HK-2 (cell line): Measurements from ENCODE around the gene GZMA.

Experiments used
- DNase-seq: peaks from one replicate; pipeline ENCODE4 v3.0.0-alpha.2; 2018; ENCODE audit not compliant: unreplicated experiment

Gene GZMA

GRCh38 chr5:55110217-55110616, 7.8 kb downstream of the GZMA start:
- no peak for DNase-seq

- no peak for DNase-seq
These were observed 10.9 kb downstream of the GZMA start for GRCh38 chr5:55113327-55113726.

GRCh38 chr5:55114061-55114460, 11.6 kb downstream of the GZMA start:
- no peak for DNase-seq

DNA sequence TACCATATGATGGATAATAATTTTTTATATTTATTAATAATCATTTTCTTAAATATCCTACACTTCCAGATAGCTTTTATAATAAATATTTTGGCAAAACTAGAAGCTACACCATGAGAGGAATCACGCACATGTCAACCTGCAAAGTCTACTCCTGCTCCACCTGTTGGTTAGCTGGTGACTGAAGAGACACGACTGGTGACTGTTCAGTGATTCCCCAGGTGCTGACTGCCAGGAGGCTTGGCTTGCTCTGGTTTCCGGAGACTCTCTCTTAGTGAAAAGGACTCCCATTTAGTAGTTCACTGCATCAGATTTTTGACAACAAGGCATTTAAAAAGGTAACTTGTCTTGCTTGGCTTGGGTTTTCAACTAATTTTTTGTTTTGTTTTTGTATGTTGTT, 20.9 kb downstream of the GZMA start:
- DNase-seq, result no peak

GRCh38 chr5:55134053-55134722, 31.7 kb downstream of the GZMA start:
- DNase-seq, result no peak

GRCh38 chr5:55136521-55136920, 34.1 kb downstream of the GZMA start:
- no peak for DNase-seq

DNA sequence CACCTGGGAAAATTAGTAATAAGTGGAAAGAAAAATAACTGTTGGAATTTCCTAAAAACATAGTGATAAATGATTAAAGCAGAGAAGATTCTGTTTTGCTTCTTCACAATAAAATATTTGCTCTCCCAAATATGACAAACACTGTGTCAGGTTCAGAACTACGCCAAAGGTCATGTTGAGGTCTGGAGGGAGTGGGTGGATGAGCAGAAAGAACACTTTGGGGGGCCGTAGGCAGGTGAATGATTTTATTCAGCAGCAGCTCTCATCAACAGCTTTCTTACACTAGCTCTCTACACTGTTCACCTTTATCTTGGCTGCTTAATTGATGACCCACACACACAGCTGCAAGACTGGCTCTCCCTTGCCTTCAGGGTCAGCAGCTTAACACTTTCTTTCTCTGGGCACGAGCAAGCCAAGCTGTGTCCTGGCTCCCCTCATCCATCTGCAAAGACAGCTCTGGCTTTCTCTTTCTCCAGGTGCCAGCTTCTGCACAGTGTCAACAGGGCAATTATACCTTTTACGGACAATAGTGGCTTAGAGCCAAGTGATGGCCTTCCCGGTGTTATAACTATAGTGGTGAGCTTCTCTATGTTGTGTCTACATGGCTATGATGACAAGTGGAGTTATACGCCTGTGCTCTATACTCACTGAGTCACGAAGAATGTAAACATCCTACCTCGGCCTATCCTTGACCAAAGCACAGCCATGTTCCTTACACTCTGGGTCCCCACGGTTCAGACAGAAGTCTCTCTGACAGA, 38.6 kb downstream of the GZMA start:
- DNase-seq, result no peak

DNA sequence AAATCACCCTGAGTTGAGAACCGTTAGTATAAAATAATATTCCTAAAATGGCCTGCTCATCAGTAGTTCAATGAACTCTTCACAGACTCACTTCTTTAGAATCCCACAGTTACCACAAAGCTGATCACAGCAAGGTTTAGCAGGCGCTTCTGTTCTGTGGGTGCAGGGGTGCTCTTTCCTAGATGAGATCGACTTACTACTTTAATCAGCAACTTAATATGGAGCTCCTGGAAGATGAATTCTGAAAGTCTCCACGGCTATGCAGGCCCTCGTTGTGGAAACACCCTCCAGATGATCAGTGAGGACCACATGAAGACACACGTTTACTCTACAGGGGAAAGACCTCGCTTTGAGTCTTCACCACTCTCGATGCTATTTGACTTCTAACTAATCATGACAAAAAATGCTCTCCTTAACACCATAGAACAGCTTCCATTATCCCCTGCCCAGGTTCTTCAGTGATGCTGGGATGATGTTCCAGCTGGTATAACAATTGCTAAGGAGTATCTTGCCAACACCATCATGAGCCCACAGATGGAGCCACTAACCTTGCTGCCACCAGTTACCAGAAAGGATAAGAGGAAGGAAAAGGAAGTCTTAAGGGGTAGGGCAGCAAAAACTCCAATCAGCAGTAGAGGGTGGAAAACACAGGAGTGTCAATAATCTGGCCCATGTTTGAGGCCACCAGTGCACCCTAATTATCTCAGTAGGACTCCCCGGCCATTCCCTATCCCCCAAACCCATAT, 39.7 kb downstream of the GZMA start:
- DNase-seq, result no peak

DNA sequence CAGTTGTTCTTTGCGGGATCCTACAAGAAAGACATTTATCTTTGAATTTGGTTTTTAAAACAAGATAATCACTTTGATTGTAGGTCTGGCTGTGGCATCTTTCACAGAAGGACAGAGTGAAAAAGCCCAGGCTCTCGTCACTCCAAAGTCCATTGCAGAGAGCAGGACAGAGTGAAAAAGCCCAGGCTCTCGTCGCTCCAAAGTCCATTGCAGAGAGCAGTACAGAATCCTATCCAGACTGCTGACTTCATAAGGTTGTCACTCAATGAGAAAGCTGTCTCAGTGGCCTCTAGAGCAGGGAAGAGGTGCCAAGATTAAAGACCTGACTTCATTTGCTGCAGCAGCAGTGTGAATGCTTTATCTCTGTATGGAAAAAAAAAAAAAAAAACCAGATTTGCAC, 41.2 kb downstream of the GZMA start:
- DNase-seq, result no peak

DNA sequence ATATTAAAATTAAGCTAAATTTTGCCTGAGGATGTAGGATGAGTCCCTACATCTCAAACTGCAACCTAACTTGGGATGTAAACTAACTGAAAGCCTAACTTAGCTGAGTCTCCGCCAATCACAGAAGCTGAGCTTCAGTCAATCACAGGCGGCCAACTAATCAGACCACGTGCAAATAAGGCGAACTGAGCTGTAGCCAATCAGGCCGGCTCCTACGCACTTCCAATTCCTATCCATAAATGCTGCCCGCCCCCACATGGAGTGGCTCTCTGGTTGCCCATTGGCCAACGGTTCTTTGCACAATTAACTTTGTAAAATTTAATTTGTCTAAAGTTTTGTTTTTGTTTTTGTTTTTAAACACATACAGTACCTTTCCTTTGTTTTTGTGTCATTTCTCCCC, 43.6 kb downstream of the GZMA start:
- DNase-seq, result no peak

DNA sequence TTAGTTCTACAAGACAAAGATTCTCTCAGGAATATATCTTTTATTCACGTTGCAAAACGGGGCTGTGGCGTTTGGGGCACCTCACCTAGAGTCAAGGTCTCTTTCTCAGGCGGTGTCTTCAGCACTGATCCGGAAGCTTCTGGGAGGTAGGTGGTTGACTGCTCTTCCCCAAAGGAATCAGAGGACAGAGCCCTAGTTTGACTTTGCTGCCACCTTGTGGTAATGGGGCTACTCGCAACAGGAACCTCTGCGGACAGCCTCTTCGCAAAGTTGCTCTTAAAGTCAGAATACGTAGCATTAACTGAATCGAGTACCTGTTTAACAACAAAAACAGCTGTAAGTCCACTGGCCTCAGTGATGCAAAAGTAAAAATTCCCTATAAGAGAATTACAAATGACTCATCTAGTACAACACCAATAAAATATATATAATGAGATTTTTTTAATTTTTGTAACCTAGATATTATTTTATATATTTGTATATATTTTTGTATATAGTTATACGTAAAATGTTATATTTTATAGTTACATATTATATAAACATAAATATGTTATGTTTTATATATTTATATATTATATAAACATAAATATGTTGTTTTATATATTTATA, 44.2 kb downstream of the GZMA start:
- peak; percentile 64 for DNase-seq

GRCh38 chr5:55149308-55149795, 46.9 kb downstream of the GZMA start:
- DNase-seq, result no peak

GRCh38 chr5:55151923-55152842, 49.7 kb downstream of the GZMA start:
- no peak for DNase-seq

DNA sequence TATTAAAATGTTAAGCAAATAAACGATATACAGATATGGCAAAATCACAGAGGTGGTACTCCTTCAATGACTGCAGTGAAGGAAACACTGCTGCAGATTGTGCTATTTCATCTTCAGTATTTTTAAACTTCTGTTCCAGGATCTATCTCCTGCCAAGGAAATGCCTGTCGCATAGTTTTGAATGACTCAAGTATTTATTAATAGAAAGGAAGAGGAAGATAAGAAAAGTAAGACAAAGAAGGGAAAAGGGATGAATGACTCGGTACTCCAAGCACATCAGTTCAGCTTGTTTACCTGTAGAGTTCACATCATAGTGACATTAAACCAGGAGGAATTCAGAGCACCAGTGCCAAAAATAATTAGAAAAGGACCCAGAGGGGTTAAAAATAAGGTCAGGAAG, 52.4 kb downstream of the GZMA start:
- no peak for DNase-seq
